Stimulated activated CD8-positive, alpha-beta memory T cell treated with anti-CD3 and anti-CD28 coated beads, Interleukin-7, amount 100 ng/mL, for 48 hours (primary cell): ENCODE data around the gene JAG1.

Experiments
- DNase-seq, 2 donors: peaks; one replicate each; pipeline ENCODE4 v3.0.0-alpha.2; 2020; ENCODE audit warnings: low read depth in 1 of 2; ENCODE audit errors: extremely low read depth in 1 of 2

The JAG1 gene

GRCh38 chr20:10639737-10640556, 33.9 kb downstream of the JAG1 start:
- no peak for DNase-seq

- DNase-seq = no peak
Measured at GRCh38 chr20:10639077-10639736, 34.6 kb downstream of the JAG1 start.

- no peak for DNase-seq
Measured at GRCh38 chr20:10637563-10637962, 36.2 kb downstream of the JAG1 start.

GRCh38 chr20:10637031-10637559, 36.7 kb downstream of the JAG1 start:
- no peak for DNase-seq

GRCh38 chr20:10636326-10636818, 37.4 kb downstream of the JAG1 start:
- no peak for DNase-seq

GRCh38 chr20:10635476-10636208, 38.2 kb downstream of the JAG1 start:
- DNase-seq = no peak

- no peak for DNase-seq
Measured at GRCh38 chr20:10634683-10635411, 39.0 kb downstream of the JAG1 start.

GRCh38 chr20:10634211-10634610, 39.6 kb downstream of the JAG1 start:
- no peak for DNase-seq

- no peak for DNase-seq
Measured at GRCh38 chr20:10633718-10634117, 40.1 kb downstream of the JAG1 start.

- no peak for DNase-seq
Measured at GRCh38 chr20:10632721-10633509, 40.9 kb downstream of the JAG1 start.

GRCh38 chr20:10631126-10631525, 42.7 kb downstream of the JAG1 start:
- no peak for DNase-seq

GRCh38 chr20:10629946-10630650, 43.7 kb downstream of the JAG1 start:
- DNase-seq = no peak

- no peak for DNase-seq
Measured at GRCh38 chr20:10626896-10627295, 46.9 kb downstream of the JAG1 start.

GRCh38 chr20:10625641-10626040, 48.2 kb downstream of the JAG1 start:
- no peak for DNase-seq

- DNase-seq = no peak
Measured at GRCh38 chr20:10622657-10623418, 51.0 kb downstream of the JAG1 start.

- no peak for DNase-seq
Measured at GRCh38 chr20:10621149-10621548, 52.6 kb downstream of the JAG1 start.

GRCh38 chr20:10619427-10619826, 54.4 kb downstream of the JAG1 start:
- no peak for DNase-seq

- no peak for DNase-seq
Measured at GRCh38 chr20:10618611-10619245, 55.1 kb downstream of the JAG1 start.
